ENCODE results near the gene CEP20.

The CEP20 gene

DNA sequence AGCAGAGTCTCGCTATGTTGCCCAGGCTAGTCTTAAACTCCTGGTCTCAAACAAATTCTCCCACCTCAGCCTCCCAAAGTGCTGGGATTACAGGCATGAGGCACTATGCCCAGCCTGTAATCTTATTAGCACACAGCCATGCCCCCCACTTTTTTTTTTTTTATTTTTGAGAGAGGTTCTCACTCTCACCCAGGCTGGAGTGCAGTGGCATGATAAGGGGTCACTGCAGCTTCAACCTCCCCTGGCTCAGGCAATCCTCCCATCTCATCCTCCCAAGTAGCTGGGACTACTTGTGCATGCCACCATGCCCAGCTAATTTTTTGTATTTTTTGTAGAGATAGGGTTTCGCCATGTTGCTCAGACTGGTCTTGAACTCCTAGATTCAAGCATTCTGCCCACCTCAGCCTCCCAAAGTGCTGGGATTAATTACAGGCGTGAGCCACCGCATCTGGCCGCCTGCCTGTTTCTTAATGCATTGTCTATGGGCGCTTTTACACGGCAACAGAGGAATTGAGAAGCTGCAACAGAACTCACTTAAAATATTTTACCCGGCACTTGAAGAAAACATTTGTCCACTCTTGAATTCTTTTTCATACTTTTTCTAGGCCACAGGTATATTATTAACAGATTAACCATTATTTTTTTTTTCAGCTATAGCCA is 8.8 kb upstream of the CEP20 start:
- no peak for DNase-seq

DNA sequence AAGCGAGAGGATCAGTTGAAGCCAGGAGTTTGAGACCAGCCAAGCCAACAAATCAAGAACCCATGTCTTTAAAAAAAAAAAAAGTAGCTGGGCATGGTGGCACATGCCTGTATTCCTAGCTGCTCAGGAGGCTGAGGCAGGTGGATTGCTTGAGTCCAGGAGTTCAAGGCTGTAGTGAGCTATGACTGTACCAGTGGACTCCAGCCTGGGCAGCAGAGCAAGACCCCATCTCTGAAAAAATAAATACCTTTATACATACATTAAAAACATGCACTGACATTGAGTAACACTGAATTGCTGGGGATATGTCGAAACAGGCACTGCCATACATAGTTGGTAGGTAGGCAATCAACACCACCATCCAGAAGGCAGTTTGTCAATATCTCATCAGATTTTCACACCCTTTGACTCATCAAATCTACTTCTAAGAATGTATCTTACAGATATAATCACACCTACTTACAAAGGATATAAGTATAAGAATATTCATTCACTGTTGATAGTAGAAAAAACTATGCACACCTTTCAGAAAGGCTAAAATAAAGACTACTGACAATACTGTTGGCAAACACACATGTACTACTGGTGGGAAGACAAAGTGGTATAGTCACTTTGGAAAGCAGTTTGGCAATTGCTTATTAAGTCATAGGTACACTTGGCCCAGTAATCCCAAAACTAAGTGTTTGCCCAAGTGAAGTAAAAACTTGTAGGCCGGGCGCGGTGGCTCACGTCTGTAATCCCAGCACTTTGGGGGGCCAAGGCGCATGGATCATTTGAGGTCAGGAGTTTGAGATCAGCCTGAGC is 6.4 kb upstream of the CEP20 start:
- peak; percentile 46 for DNase-seq

DNA sequence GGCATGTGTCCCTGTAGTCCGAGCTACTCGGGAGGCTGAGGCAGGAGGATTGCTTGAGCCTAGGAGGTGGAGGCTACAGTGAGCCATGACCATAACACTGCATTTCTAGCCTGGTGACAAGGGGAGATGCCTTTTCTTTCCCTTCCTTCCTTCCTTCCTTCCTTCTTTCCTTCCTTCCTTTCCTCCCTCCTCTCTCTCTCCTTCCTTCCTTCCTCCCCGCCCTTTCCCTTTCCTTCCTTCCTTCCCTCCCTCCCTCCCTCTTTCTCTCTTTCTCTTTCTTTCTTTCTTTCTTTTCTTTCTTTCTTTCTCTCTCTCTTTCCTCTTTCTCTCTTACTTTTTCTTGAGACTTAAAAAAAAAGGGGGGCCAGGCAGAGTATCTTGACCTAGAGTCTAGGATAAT is 3.1 kb upstream of the CEP20 start:
- DNase-seq = no peak

DNA sequence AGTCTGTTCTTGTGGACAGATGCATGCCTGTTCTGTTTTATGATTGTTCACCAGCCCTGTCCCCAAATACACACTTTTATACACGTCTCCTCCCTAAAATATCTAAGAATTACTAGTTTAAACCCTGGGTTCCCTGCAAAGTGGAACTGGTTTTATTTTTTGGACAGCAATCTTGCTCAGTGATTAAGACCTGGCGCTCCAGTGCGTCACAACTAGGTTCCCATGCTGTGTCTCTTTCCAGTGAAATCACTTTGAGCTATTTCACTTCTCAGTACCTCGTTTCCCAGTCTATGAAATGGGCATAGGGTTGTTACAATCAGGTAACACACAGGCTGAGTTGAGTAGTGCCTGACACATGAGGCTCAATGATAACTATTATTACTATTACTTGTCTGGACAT is 1.1 kb downstream of the CEP20 start:
- no peak for DNase-seq

DNA sequence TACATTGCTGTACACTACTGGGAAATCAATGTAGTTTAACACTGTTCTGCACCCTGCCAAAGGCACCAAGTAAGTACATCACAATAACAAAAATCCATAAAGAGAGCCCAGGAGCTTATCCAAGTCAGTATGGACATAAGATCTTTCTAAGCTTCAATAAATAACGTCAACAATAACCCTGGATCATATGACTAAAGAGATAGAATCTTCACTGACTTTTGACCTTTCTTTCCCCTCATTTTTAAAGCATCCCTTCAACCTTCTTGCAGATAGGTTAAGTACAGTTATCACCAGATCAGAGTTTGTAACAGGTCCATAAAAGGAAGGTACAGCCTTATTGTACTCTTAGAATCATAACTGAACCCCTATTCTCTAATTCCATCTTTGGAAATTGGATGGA is 2.3 kb downstream of the CEP20 start:
- no peak for DNase-seq

DNA sequence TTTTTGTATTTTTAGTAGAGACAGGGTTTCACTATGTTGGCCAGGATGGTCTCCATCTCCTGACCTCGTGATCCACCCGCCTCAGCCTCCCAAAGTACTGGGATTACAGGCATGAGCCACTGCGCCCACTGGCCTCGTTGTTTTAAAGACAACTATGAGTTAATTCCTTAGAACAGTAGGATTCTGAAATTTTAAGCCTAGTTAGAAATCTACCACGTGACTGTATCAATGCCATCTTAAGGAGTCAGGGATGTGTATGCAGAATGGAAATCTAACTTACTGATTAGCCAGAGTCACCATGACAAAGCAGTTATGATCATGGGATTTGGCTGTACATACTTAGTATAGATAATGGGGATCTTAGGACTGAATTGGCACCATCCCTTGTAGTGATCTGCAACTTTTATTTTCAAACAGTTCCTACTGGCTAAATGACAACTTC is 2.8 kb downstream of the CEP20 start:
- no peak for DNase-seq

DNA sequence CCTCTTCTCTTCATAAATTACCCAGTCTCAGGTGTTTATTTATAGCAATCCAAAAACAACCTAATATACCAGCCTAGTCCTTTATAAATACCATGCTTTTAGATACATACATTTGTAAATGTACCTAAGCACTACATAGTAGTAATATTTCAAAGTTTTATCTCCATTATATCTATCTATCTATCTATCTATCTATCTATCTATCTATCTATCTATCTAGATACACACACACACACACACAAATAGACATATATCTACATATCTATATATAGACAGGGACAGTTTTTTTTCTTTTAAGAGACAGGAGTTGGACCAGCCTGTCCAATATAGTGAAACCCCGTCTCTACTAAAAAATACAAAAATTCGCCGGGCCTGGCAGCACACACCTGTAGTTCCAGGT is 5.8 kb downstream of the CEP20 start:
- DNase-seq = no peak

DNA sequence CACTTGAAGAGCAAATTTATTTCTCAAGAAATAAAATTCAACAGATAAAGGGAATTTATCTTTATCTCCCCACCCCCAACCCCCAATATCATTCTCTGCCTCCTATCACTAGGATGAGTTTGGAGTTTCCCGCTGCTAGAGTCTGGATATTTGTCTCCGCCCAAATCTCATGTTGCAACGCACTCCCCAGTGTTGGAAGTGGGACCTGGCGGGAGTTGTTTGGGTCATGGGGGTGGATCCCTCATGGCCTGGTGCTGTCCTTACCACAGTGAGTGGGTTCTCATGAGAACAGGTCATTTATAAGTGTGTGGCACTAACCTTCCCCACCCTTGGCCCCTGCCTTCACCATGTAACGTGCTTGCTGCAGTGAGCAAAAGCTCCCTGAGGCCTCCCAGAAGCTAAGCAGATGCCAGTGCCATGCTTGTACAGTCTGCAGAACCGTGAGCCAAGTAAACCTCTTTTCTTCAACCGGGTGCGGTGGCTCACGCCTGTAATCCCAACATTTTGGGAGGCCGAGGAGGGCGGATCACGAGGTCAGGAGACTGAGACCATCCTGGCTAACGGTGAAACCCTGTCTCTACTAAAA is 6.5 kb downstream of the CEP20 start:
- no peak for DNase-seq

DNA sequence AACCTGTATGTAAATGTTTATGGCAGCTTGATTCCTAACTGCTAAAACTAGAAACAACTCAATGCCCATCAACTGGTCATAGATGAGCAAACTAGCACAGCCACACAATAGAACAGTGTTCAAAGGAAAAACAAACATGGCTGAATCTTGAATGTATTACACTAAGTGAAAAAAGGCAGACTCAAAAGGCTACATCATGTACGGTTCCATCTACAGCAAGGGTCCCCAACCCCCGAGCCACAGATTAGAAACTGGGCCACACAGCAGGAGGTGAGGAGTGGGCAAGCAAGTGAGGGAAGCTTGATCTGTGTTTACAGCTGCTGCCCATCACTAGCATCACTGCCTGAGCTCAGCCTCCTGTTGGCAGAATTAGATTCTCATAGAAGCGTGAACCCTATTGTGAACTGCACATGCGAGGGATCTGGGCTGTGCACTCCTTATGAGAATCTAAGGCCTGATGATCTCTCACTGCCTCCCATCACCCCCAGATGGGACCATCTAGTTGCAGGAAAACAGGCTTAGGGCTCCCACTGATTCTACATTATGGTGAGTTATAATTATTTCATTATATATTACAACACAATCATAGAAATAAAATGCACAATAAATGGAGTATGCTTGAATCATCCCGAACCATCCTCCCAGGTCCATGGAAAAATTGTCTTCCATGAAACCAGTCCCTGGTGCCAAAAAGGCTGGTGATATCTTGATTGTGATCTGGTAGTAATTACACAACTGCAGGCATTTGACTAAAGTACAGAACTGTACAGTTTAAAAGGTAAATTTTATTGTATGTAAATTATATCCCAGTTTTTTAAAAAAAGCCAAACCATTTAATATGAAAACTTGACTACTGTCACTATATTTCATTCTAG is 7.7 kb downstream of the CEP20 start:
- DNase-seq = no peak

DNA sequence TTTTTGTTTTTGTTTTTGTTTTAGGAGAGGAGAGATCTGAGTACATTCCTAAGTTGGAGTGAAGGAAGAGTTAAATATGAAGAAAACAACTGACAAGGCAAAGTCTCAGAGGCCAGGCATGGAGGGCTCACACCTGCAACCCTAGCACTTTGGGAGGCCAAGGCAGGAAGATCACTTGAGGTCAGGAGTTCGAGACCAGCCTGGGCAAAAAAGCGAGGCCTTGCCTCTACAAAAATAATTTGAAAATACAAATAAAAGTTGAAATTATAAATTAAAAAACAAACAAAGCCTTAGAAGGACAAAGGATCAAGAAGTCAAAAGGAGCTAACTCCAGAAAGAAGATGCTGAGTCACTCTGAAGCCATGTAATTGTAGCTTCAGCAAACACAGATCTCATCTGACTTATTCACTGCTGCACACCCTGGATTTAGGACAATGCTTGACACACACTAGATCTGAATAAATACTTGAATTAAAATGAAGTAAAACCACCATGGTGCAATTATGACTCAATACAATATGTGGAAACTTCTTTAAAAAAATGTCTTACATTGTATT is 9.1 kb downstream of the CEP20 start:
- DNase-seq = no peak

DNA sequence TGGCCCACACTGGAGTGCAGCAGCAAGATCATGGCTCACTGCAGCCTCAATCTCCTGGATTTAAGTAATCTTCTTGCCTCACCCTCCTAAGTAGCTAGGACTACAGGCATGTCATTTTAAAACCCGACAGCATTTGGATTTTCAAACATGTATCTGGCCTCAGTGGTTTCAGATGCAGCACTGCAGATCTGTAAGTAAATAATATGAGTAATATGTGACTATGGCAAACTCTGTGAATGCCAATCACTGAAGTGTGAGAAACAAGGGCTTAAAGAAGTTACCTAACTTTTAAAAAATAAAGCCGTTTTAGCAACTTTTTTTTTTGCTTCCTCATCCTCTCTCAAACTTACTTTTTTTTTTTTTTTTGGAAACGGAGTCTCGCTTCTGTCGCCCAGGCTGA is 11.9 kb downstream of the CEP20 start:
- DNase-seq = no peak

DNA sequence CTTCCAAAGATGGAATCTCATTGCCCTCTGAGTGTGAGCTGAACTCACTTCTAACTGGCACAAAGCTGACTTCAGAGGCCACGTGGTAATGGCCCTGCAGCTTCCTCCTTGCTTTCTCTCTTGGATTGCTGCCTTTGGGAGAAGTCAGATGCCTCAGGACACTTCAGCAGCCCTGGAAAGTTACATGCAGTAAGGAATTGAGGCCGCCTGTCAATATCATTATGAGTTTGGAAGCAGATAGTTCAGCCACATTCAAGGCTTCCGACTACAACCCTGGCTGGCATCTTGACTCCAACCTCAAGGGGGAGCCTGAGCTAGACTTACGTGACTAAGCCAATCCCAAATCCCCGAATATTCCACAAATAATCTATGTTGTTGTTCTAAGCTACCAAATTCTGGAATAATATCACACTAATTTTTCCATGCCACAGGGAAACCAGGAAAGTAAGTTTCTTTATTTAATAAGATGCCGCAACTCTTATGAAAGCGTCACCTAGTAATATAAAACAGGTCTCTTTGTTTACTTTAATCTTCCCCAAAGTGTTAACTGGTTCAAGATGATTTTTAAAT is 13.6 kb downstream of the CEP20 start:
- no peak for DNase-seq

DNA sequence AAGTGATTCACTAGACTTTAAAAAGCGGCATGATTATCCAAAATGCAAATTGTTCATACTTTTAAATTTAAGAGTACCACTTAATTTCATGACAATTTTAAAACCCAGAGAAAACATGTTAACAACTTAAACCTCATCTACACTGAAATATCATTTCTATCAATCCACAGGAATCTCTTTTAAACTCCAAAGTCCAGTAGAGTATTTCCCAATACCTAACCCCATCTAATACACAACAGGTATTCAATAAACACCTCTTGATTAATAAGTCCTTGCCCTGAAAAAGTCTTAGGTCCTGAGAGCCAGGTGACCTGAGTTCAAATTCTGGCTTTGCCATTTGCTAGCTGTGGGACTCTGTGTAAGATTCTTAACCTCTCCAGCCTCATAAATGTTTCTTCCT is 14.7 kb downstream of the CEP20 start:
- DNase-seq = no peak

DNA sequence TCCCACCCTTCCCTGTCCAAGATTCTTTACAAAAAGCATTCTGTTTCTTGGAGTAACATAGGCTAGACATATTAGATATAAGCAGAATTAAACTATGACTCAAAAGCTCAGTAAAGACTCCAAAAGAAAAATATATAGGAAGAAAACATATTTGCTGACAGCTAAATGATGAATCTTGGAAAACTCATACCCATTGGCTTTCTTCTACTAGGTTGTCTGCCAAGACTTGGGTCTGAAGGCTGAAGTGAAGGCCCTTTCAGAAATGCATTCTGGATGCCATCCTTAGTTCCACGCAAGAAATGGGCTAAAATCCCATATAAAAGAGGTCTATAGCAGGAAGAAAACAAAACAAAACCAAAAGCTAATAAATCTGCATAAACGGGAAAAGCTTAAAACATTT is 15.1 kb downstream of the CEP20 start:
- DNase-seq = no peak

DNA sequence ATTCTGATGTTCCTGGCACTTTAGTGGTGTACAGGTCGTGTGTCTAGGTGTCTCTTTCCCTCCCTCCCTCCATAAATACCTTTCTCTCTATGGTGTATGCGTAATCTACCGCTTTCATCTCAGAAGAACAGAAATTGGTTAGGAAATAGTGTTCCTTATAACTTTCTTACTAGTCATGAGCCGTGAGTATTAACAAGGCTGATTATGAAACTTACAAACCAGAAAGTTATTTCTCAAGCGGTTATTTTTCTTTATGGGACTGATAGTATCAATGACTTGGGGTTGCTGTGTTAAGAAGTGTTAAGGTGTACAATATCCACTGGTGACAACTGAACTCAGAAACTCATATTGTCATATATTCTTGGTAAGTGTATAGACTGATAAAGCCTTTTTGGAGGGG is 18.4 kb downstream of the CEP20 start:
- no peak for DNase-seq

DNA sequence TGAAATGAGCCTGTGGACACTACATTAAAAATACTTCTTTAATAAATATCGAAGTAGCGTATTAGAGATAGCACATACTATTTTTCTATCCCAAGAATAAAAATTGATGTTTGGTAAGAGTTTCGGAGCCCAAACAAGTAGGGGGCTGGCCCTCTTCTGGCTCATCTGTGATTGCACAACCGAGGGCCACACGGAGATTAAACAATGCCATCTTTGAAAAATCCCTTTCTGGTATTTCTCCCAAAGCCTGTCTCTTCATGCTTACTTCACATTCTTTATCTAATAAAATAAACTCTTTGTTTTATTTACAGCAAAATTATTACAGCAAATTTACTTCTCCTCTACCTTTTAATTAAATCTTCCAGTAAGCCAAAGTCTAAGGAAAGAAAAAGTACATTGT is 22.0 kb downstream of the CEP20 start:
- no peak for DNase-seq

DNA sequence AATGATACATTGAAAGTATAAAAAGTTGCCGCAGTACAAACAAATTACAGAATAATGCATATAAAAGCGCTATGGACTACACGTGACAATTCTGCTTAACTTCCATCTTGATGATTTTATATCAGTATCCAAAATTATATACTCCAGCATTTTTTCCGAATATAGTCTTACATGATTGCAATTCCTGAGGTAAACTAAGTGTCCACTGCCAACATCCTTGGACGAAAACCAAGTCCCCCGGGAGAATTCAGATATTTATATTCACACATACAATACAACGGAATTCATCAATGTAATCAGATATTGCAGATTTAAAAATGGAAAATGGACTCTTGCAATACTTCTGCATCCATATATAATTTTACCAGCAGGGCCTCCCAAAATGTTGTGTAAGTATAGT is 22.7 kb downstream of the CEP20 start:
- no peak for DNase-seq

DNA sequence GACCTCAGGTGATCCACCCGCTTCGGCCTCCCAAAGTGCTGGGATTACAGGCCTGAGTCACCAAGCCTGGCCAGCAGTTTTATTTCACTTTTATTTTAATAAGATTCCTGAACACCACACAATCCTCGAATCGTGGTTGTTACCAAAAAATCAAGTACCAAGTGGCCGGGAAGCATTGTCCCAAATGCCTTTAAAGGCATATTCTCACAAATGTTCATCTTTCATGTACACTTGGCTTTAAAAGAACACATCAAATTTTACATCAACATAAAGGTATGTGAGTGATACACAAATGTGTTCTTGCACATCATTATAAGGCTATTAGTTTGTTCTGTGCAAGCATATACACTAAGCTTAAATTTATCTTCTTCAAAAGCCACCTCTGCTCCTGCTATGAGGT is 23.5 kb downstream of the CEP20 start:
- no peak for DNase-seq

DNA sequence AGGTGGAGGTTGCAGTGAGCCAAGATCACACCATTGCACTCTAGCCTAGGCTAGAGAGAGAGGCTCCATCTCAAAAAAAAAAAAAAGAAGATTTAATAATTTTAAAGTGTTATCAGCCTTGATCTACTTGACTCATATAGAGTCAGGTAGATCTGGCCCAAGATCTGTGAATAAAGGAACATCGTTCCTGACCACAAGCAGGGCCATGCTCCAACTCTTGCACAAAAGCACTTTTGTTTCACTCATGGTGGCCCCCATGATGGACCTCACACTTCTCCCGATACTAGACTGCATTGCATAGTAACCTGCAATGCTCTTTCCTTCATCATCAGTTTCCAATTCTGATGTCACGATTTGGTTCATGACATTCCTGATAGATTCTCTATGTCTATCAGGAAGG is 26.4 kb downstream of the CEP20 start:
- DNase-seq = no peak

DNA sequence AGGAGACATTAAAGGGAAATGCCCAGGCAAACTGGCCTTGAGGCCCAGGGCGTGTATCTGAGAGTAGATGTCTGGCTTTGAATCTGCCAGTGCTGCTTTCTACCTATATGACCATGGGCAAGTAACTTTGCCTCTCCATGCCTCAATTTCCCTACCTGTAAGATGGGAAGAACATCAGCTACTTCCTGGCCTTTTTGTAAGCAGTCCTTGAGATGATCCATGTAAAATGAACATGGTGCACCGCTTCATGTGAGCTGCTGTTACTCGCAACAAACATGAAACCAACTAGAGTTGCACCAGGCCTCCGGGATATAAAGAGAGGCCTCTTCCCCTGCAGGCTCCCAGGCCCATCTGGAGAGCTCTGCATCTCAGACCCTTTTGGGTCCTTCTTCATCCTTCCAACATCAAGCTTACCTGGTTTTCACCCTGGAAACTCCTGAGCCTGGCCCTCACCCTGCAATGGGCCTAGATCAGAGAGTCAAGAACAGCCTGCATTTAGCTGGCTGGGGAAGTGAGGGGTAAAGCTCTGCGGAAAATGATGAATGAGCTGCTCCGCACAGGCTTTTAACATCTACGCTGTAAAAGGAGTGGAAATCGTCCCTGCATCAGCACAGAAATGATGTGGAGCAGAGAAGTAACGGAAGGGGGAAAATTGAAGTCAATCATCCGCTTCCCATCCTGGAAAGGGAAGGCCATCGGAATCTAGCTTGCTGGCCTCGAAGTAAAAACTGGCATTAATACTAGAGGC is 29.3 kb downstream of the CEP20 start:
- no peak for DNase-seq

DNA sequence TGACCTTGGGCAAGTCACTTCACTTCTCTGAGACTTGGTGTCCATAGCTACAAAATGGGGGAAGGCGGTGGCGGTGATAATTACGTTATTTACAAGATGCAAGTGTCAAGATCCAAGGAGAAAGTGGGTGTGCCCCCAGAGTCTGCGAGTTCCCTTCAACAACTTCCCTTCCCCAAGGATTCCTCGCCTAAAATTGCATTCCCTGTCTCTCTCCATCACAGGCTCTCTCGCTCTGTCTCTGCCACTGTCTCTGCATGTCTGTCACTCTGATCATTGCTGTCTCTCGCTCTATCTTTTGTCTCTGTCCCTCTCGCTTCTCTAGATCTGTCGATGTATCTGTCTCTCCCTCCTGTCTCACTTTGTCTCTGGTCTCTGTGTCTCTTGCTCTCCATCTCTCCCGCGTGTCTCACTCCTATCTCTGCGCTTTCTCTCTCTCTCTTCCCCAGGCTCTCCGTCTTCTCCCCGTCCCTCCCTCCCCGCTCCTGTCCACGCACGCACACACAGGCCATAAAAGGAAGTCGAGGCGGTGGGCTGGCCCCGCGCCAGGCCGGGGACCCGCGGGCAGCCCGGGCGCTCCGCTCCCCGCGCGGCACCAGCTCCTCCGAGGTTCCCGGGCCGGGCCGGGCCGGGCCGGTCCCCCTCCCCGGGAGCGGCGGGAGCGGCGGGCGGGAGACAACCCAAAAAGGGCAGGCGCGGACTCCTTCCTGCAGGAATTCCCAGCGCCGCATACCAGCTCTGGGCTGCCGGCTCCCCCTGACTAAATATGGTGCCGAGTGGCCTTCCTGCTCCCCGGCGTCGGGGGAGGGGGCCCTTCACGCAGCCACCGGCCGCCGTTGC is 30.5 kb downstream of the CEP20 start:
- no peak for DNase-seq

All from activated CD4-positive, alpha-beta T cell treated with anti-CD3 and anti-CD28 coated beads, Interleukin-2, amount 50 U/mL, for 16 hours (primary cell).